Middle frontal gyrus (tissue), 1 donor: ENCODE data around the gene PLEKHF1.
"Not testable (repeated sequence)": the region's sequence is repeated elsewhere in the genome, so short reads cannot be mapped to it uniquely, and the experiment has no call there.

Source experiments
- DNase-seq: peaks from one replicate; pipeline ENCODE4 v3.0.0-alpha.2; 2015; ENCODE audit warnings: low spot score; ENCODE audit errors: extremely low spot score

PLEKHF1 gene

GRCh38 chr19:29663861-29664752 lies 1.2 kb upstream of the PLEKHF1 start:
- DNase-seq, result no peak

- DNase-seq, result no peak
These were observed 477 bp upstream of the PLEKHF1 start for GRCh38 chr19:29664753-29665214.

- DNase-seq, result no peak
These were observed 741 bp downstream of the PLEKHF1 start for GRCh38 chr19:29665826-29666577.

GRCh38 chr19:29666578-29667386 lies 1.5 kb downstream of the PLEKHF1 start:
- no peak for DNase-seq

GRCh38 chr19:29667387-29667783 lies 2.1 kb downstream of the PLEKHF1 start:
- DNase-seq, result no peak

GRCh38 chr19:29667901-29668341 lies 2.7 kb downstream of the PLEKHF1 start:
- no peak for DNase-seq

- no peak for DNase-seq
These were observed 3.7 kb downstream of the PLEKHF1 start for GRCh38 chr19:29668746-29669609.

- DNase-seq, result no peak
These were observed 5.0 kb downstream of the PLEKHF1 start for GRCh38 chr19:29670255-29670654.

GRCh38 chr19:29671026-29671392 lies 5.7 kb downstream of the PLEKHF1 start:
- DNase-seq, result not testable (repeated sequence)

- DNase-seq, result no peak
These were observed 6.3 kb downstream of the PLEKHF1 start for GRCh38 chr19:29671393-29672160.

GRCh38 chr19:29672319-29672932 lies 7.2 kb downstream of the PLEKHF1 start:
- no peak for DNase-seq

- DNase-seq, result no peak
These were observed 7.7 kb downstream of the PLEKHF1 start for GRCh38 chr19:29672933-29673336.

GRCh38 chr19:29673451-29674371 lies 8.4 kb downstream of the PLEKHF1 start:
- no peak for DNase-seq

- DNase-seq, result no peak
These were observed 9.3 kb downstream of the PLEKHF1 start for GRCh38 chr19:29674374-29675119.

- DNase-seq, result no peak
These were observed 9.9 kb downstream of the PLEKHF1 start for GRCh38 chr19:29675120-29675649.

- no peak for DNase-seq
These were observed 10.5 kb downstream of the PLEKHF1 start for GRCh38 chr19:29675650-29676186.

GRCh38 chr19:29676586-29676985 lies 11.3 kb downstream of the PLEKHF1 start:
- no peak for DNase-seq
